Right renal cortex interstitium (tissue), 3 donors: Measurements from ENCODE around the gene VPS13C. TPM values are rescaled to one million over a fixed set of nuclear protein-coding genes. Genes with fewer than 3 reads are reported as not detected.
"Not testable (repeated sequence)": the region's sequence is repeated elsewhere in the genome, so short reads cannot be mapped to it uniquely, and the experiment has no call there.

Source experiments
- DNase-seq, 3 donors: peaks; one replicate each; pipeline ENCODE4 v3.0.0-alpha.2; 2013; ENCODE audit warnings: low read depth in 3 of 3, low spot score in 2 of 3
- polyA plus RNA-seq, 3 donors: library from polyadenylated mRNA; unstranded; fragments of 120-200 nt; gene quantifications; one replicate each; pipeline ENCODE4 v1.2.1, GENCODE V29; 2013; ENCODE audit not compliant: insufficient read length in 3 of 3

VPS13C gene
- polyA plus RNA-seq, 3 donors, result 36.1 to 38.5 (median 36.9) TPM

GRCh38 chr15:62047282-62047827, 12.9 kb downstream of the VPS13C start:
- no peak for DNase-seq

- DNase-seq, result no peak
Observed at GRCh38 chr15:62046078-62046743, 14.0 kb downstream of the VPS13C start.

GRCh38 chr15:62035256-62035924, 24.9 kb downstream of the VPS13C start:
- no peak for DNase-seq

GRCh38 chr15:62027916-62028315, 32.3 kb downstream of the VPS13C start:
- DNase-seq, result no peak

- no peak for DNase-seq
Observed at GRCh38 chr15:62027263-62027565, 33.0 kb downstream of the VPS13C start.

- DNase-seq, result no peak
Observed at GRCh38 chr15:62026487-62027262, 33.6 kb downstream of the VPS13C start.

GRCh38 chr15:62021991-62022600, 38.2 kb downstream of the VPS13C start:
- no peak for DNase-seq

GRCh38 chr15:62020576-62021160, 39.6 kb downstream of the VPS13C start:
- no peak for DNase-seq

- not testable (repeated sequence) for DNase-seq
Observed at GRCh38 chr15:62005354-62005753, 54.9 kb downstream of the VPS13C start.

GRCh38 chr15:61997786-61998185, 62.5 kb downstream of the VPS13C start:
- DNase-seq, result no peak

- DNase-seq, result no peak
Observed at GRCh38 chr15:61996056-61996635, 64.1 kb downstream of the VPS13C start.

GRCh38 chr15:61994216-61994615, 66.0 kb downstream of the VPS13C start:
- DNase-seq, result no peak

GRCh38 chr15:61992518-61992917, 67.7 kb downstream of the VPS13C start:
- no peak for DNase-seq

GRCh38 chr15:61989667-61990066, 70.6 kb downstream of the VPS13C start:
- DNase-seq, result no peak

GRCh38 chr15:61987824-61988223, 72.4 kb downstream of the VPS13C start:
- DNase-seq, result no peak

GRCh38 chr15:61983081-61983480, 77.2 kb downstream of the VPS13C start:
- no peak for DNase-seq

GRCh38 chr15:61978225-61978624, 82.0 kb downstream of the VPS13C start:
- DNase-seq, result no peak

- DNase-seq, result no peak
Observed at GRCh38 chr15:61974759-61975158, 85.5 kb downstream of the VPS13C start.

- no peak for DNase-seq
Observed at GRCh38 chr15:61974118-61974517, 86.1 kb downstream of the VPS13C start.

- no peak for DNase-seq
Observed at GRCh38 chr15:61951949-61952348, 108.3 kb downstream of the VPS13C start.
